ENCODE measurements around the gene ZNF620. TPM values are rescaled to one million over a fixed set of nuclear protein-coding genes. Genes with fewer than 3 reads are reported as not detected.

Gene ZNF620
- total RNA-seq, 2 donors from 2014 or later = 0.94 to 2.5 TPM

Other genes with a start within 250 kb of the ZNF620 start
- 10 to 100 TPM; 55.4 to 62.1 TPM for gene EIF1B, start 196.3 kb upstream of the ZNF620 start, total RNA-seq
- gene ENTPD3, start 118.9 kb upstream of the ZNF620 start, total RNA-seq = not detected
- 1,000 to 10,000 TPM; 2,732 to 3,433 TPM for gene RPL14, start 48.7 kb upstream of the ZNF620 start, total RNA-seq
- 1 to 10 TPM; 5.0 to 8.4 TPM for gene ZNF619, start 28.9 kb upstream of the ZNF620 start, total RNA-seq
- gene ZNF621, start 18.9 kb downstream of the ZNF620 start, total RNA-seq = 10 to 100 TPM; 16.6 to 17.1 TPM